Karpas-422 (cell line): ENCODE data around the gene SMPX. TPM values are rescaled to one million over a fixed set of nuclear protein-coding genes. Genes with fewer than 3 reads are reported as not detected.
"Not testable (repeated sequence)": the region's sequence is repeated elsewhere in the genome, so short reads cannot be mapped to it uniquely, and the experiment has no call there.

Experiments
- DNase-seq: peaks from one replicate; pipeline ENCODE4 v3.0.0-alpha.2; 2015
- H2AFZ ChIP-seq: fragments of 200-600 bp; sonication (generic); 2 replicates; pipeline ENCODE4 v1.6.1; 2014; ENCODE audit warnings: antibody characterized with exemption, low read length, mixed read lengths
- H3K27ac ChIP-seq: fragments of 200-600 bp; sonication (generic); 2 replicates; pipeline ENCODE4 v1.5.1; 2014; ENCODE audit warnings: mild to moderate bottlenecking, low read length, moderate library complexity
- H3K27me3 ChIP-seq: fragments of 200-600 bp; sonication (generic); 2 replicates; pipeline ENCODE4 v1.6.1; 2014; ENCODE audit warnings: low read length, mixed read lengths
- H3K36me3 ChIP-seq: fragments of 200-600 bp; sonication (generic); 2 replicates; pipeline ENCODE4 v1.6.1; 2014; ENCODE audit warnings: low read length, mixed read lengths; ENCODE audit not compliant: insufficient read depth
- H3K4me1 ChIP-seq: fragments of 200-600 bp; sonication (generic); 2 replicates; pipeline ENCODE4 v1.6.1; 2014; ENCODE audit warnings: mild to moderate bottlenecking, low read length, mixed read lengths
- H3K4me2 ChIP-seq: fragments of 200-600 bp; sonication (generic); 2 replicates; pipeline ENCODE4 v1.6.1; 2014; ENCODE audit warnings: low read length, low read depth, mild to moderate bottlenecking; ENCODE audit not compliant: poor library complexity, severe bottlenecking
- H3K4me3 ChIP-seq: fragments of 200-600 bp; sonication (generic); 2 replicates; pipeline ENCODE4 v1.5.1; 2014; ENCODE audit warnings: mild to moderate bottlenecking, antibody characterized with exemption, low read length, mixed read lengths
- H3K79me2 ChIP-seq: fragments of 200-600 bp; sonication (generic); 2 replicates; pipeline ENCODE4 v1.6.1; 2014; ENCODE audit warnings: mild to moderate bottlenecking, low read length, mixed read lengths
- H3K9ac ChIP-seq: fragments of 200-600 bp; sonication (generic); 2 replicates; pipeline ENCODE4 v1.6.0; 2014; ENCODE audit warnings: low read length
- H3K9me2 ChIP-seq: fragments of 200-600 bp; sonication (generic), shearing (Covaris generic); replicated peaks from 2 replicates; pipeline ENCODE4 v1.6.0; 2014; ENCODE audit warnings: mild to moderate bottlenecking, low read length, moderate library complexity; ENCODE audit not compliant: insufficient read depth
- H3K9me3 ChIP-seq: fragments of 300-700, 200-600 bp; sonication (generic); 2 replicates; pipeline ENCODE4 v1.6.1; 2014; ENCODE audit warnings: low read length, mixed read lengths
- H4K20me1 ChIP-seq: fragments of 200-600 bp; sonication (generic); 2 replicates; pipeline ENCODE4 v1.6.1; 2014; ENCODE audit warnings: mild to moderate bottlenecking, antibody characterized with exemption, low read length, low read depth; ENCODE audit not compliant: insufficient read depth
- total RNA-seq: library from RNA; depleted of rRNA; stranded (reverse); fragments of >200 nt; shearing (Covaris generic); gene quantifications from 2 replicates; pipeline ENCODE4 v1.2.3, GENCODE V29; 2014; ENCODE audit warnings: low replicate concordance

SMPX gene
- total RNA-seq, 1 experiment from 2014 or later: not detected

DNA sequence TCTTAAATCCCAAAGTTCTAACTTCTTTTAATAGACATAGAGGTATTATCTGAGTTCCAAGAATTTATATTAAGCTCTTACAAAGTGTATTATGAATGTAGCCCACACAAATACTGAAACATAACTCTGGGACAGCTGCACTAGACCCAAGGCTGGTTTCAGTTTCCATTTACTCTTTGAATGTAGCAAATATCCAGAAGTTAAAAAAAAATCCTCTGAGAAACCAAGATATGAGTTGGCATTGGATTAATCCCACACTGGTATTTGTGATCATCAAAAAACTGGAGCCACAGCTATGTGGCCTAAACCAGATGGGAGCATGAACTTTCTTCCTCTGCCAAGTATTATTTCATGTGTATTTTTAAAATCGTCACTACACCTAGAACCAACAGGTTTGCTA lies 23.6 kb upstream of the SMPX start:
- Histone ChIP-seq H3K79me2 (no peaks in the 10 kb centered on the region), H2AFZ (no peak overlapping the region), H3K4me1 (no peaks in the 10 kb centered on the region), H3K9me3 (no peaks in the 10 kb centered on the region), H3K9ac (no peak overlapping the region), H3K36me3 (no peaks in the 10 kb centered on the region), H3K27me3 (no peaks in the 10 kb centered on the region), H3K9me2 (no peaks in the 10 kb centered on the region), H4K20me1 (no peaks in the 10 kb centered on the region), H3K27ac (no peak overlapping the region), H3K4me3 (no peak overlapping the region), H3K4me2 (no peak overlapping the region)
- DNase-seq: no peak

DNA sequence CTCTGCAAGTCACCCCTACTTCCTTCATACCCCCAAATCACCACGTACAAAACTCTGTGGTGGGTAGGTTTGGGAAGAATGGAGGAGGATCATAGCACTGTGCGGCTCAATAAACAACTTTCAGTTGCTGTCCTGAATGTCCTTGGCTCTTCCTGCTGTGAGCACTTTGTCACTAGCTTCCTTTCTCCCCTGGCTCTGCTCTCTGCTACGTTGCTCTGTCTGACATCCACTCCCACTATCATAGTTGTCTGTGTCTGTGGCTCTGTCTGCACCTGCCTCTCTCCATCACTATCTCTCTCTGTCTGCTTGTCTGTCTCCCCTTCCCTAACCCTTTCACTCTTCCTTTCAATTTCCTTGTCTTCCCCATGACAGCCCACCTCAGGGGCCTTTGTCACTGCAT lies 21.2 kb upstream of the SMPX start:
- Histone ChIP-seq H3K9me2 (no peaks in the 10 kb centered on the region), H4K20me1 (no peaks in the 10 kb centered on the region), H3K79me2 (no peaks in the 10 kb centered on the region), H2AFZ (no peak overlapping the region), H3K4me1 (no peaks in the 10 kb centered on the region), H3K27ac (no peak overlapping the region), H3K9ac (no peak overlapping the region), H3K4me3 (no peak overlapping the region), H3K9me3 (no peaks in the 10 kb centered on the region), H3K4me2 (no peak overlapping the region), H3K36me3 (no peaks in the 10 kb centered on the region), H3K27me3 (no peaks in the 10 kb centered on the region)
- no peak for DNase-seq

DNA sequence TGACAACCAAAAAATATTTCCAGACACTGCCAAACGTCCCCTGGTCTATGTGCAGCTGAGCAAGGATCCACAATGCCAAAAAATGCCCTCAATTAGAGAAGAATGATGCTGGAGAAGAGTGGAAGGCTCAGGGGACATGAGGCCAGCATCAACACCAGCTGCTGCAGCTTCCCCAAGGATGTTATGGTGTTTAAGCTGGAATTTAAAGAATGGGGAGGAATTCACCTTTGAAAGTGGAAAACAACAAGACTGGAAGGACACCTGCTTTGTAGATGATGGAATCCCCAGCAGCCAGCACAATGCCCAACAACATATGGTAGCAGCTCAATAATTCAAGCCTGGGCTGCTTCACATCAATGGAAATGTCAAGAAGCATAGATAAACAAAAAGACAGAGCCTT lies 20.3 kb upstream of the SMPX start:
- no peaks in the 10 kb centered on the region for H3K36me3 ChIP-seq
- H3K9ac ChIP-seq: no peak overlapping the region
- no peak overlapping the region for H3K4me2 ChIP-seq
- no peaks in the 10 kb centered on the region for H3K79me2 ChIP-seq
- no peak overlapping the region for H2AFZ ChIP-seq
- no peaks in the 10 kb centered on the region for H4K20me1 ChIP-seq
- no peaks in the 10 kb centered on the region for H3K27me3 ChIP-seq
- H3K4me1 ChIP-seq: no peaks in the 10 kb centered on the region
- H3K9me2 ChIP-seq: no peaks in the 10 kb centered on the region
- no peak overlapping the region for H3K27ac ChIP-seq
- H3K9me3 ChIP-seq: no peaks in the 10 kb centered on the region
- no peak for DNase-seq
- H3K4me3 ChIP-seq: no peak overlapping the region

DNA sequence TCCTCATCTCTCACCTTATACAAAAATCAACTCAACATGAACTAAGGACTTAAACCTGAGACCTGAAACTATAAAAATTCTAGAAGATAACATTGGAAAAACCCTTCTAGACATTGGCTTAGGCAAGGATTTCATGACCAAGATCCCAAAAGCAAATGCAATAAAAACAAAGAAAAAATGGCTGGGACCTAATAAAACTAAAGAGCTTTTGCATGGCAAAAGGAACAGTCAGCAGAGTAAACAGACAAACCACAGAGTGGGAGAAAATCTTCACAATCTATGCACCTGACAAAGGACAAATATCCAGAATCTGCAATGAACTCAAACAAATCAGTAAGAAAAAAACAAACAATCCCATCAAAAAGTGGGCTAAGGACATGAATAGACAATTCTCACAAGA lies 17.2 kb upstream of the SMPX start:
- not testable (repeated sequence) for DNase-seq, H3K9me2 ChIP-seq, H3K9me3 ChIP-seq

DNA sequence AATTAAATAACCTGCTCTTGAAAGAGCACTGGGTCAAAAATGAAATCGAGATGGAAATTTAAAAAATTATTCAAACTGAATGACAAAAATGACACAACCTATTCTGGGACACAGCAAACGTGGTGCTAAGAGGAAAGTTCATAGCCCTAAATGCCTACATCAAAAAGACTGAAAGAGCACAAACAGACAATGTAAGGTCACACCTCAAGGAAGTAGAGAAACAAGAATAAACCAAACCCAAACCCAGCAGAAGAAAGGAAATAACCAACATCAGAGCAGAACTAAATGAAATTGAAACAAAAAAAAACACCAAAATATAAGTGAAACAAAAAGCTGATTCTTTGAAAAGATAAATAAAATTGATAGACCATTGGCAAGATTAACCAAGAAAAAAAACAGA lies 15.1 kb upstream of the SMPX start:
- not testable (repeated sequence) for H3K36me3 ChIP-seq, H2AFZ ChIP-seq, H4K20me1 ChIP-seq, H3K4me3 ChIP-seq, DNase-seq, H3K27ac ChIP-seq, H3K4me1 ChIP-seq, H3K9ac ChIP-seq, H3K9me3 ChIP-seq, H3K4me2 ChIP-seq, H3K27me3 ChIP-seq, H3K9me2 ChIP-seq, H3K79me2 ChIP-seq

More for the DNA sequence above, 17.2 kb upstream of the SMPX start:
- not testable (repeated sequence) for H4K20me1 ChIP-seq, H3K4me3 ChIP-seq, H3K27ac ChIP-seq, H3K9ac ChIP-seq, H3K4me2 ChIP-seq, H3K79me2 ChIP-seq, H3K36me3 ChIP-seq, H2AFZ ChIP-seq, H3K4me1 ChIP-seq, H3K27me3 ChIP-seq

DNA sequence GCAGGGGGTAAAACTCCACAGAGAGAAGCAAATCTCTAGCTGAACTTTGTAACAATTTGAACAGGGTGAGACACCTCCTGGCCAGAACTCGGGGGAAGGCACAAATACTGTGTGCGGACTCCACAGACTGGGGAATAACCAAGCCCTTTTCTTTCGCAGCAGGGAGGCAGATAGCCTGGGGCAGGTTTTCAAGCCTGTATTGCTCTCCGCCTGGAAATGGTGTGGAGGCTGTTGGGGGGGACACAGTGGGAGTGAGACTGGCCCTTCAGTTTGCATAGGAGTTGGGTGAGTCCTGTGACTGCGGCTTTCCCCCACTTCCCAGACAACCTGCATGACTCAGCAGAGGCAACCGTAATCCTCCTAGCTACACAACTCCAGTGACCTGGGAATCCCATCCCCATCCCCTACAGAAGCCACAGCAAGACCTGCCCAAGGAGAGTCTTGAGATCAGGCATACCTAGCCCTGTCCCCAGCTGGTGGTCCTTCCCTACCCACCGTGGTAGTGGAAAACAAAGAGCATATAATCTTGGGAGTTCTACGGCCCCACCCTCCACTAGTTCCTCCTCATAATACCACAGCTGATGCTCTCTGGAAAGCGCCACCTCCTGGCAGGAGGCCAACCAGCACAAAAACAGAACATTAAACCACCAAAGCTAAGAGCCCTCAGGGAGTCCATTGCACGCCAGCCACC lies 12.9 kb upstream of the SMPX start:
- no peak for DNase-seq
- H3K4me3 ChIP-seq: no peak overlapping the region
- H3K9me3 ChIP-seq: no peaks in the 10 kb centered on the region
- no peaks in the 10 kb centered on the region for H3K9me2 ChIP-seq
- H3K36me3 ChIP-seq: no peaks in the 10 kb centered on the region
- no peak overlapping the region for H3K4me2 ChIP-seq
- H2AFZ ChIP-seq: no peak overlapping the region
- H3K27ac ChIP-seq: no peak overlapping the region
- no peaks in the 10 kb centered on the region for H3K4me1 ChIP-seq
- no peak overlapping the region for H3K9ac ChIP-seq
- H4K20me1 ChIP-seq: no peaks in the 10 kb centered on the region
- no peaks in the 10 kb centered on the region for H3K79me2 ChIP-seq
- H3K27me3 ChIP-seq: no peaks in the 10 kb centered on the region

DNA sequence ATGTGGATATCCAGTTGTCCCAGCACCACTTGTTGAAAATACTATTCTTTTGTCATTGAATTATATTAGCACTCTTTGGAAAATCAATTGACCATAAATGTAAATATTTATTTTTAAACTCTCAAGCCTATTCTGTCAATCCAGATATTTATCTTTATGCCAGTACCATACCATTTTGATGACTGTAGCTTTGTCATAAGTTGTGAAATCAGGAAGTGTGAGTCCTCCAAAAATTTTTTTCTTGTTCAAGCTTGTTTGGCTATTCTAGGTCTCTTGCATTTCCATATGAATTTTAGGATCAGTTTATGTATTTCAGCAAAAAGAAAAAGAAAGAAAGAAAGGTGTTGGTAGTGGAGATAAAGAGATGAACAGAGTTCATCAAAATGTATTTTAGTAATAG lies 8.2 kb upstream of the SMPX start:
- Histone ChIP-seq H3K79me2 (no peaks in the 10 kb centered on the region), H2AFZ (no peak overlapping the region), H3K4me1 (no peaks in the 10 kb centered on the region), H3K27ac (no peak overlapping the region), H3K27me3 (no peaks in the 10 kb centered on the region), H3K4me3 (no peak overlapping the region), H3K9ac (no peak overlapping the region), H3K9me2 (no peaks in the 10 kb centered on the region), H3K4me2 (no peak overlapping the region), H3K36me3 (no peaks in the 10 kb centered on the region), H3K9me3 (no peaks in the 10 kb centered on the region), H4K20me1 (no peaks in the 10 kb centered on the region)
- no peak for DNase-seq

- no peaks in the 10 kb centered on the region for H4K20me1 ChIP-seq
- H3K4me2 ChIP-seq: no peak overlapping the region
- no peak overlapping the region for H3K27ac ChIP-seq
- no peak overlapping the region for H2AFZ ChIP-seq
- H3K4me3 ChIP-seq: no peak overlapping the region
- DNase-seq: no peak
- no peaks in the 10 kb centered on the region for H3K9me2 ChIP-seq
- H3K9me3 ChIP-seq: no peaks in the 10 kb centered on the region
- no peaks in the 10 kb centered on the region for H3K4me1 ChIP-seq
- H3K27me3 ChIP-seq: no peaks in the 10 kb centered on the region
- H3K9ac ChIP-seq: no peak overlapping the region
- H3K36me3 ChIP-seq: no peaks in the 10 kb centered on the region
- no peaks in the 10 kb centered on the region for H3K79me2 ChIP-seq
These were observed 6.1 kb upstream of the SMPX start for GRCh38 chrX:21764008-21764407.

DNA sequence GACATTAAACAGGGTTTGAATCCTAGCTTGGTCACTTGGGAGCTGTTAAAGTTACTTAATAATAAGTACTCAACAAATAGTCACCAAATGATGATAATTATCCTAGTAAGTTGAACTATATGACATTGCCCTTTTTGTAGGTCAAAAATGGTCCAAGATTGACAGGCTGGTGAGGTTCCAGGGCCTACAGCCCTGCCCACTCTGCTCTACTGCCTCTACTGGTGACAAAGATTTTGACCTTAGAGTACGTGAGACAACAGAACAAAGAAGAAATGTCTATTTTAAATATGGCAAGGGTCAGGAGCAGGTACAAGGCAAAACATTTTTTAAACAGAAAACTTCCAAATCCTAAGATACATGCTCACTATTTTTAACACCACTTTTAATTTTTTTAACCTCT lies 572 bp upstream of the SMPX start:
- Histone ChIP-seq H2AFZ (no peak overlapping the region), H3K79me2 (no peaks in the 10 kb centered on the region)
- no peak for DNase-seq

More for the DNA sequence above, 572 bp upstream of the SMPX start:
- Histone ChIP-seq H3K27ac (no peak overlapping the region), H3K9me3 (no peaks in the 10 kb centered on the region), H3K9me2 (no peaks in the 10 kb centered on the region), H3K36me3 (no peaks in the 10 kb centered on the region), H3K4me3 (no peak overlapping the region), H3K4me1 (no peaks in the 10 kb centered on the region), H4K20me1 (no peaks in the 10 kb centered on the region), H3K4me2 (no peak overlapping the region), H3K9ac (no peak overlapping the region), H3K27me3 (no peaks in the 10 kb centered on the region)
